ENCODE data around the gene SUB1. TPM values are rescaled to one million over a fixed set of nuclear protein-coding genes. Genes with fewer than 3 reads are reported as not detected.

Gene SUB1
- total RNA-seq, 1 experiment from 2014 or later, result 288 TPM

DNA sequence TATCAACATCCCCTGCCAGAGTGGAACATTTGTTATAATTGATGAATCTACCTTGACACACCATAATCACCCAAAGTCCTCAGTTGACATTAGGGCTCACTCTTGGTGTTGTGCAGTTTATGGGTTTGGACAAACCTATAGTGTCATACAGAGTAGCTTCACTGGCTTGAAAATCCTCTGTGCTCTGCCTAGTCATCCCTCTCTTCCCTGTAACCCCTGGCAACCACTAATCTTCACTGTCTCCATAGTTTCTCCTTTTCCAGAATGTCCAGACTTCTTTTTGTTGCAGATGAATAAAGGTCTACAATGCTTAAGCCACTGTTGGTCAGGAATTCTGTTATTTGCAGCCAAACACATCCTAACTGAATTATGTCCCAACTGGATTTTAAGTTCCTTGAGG, 22.5 kb upstream of the SUB1 start:
- Histone ChIP-seq H2AK5ac (ENCODE audit: insufficient read length, low read length) (no peak overlapping the region), H4K20me1 (ENCODE audit: control insufficient read depth, insufficient read depth, insufficient read length) (no peaks in the 10 kb centered on the region), H3K27me3 (ENCODE audit: insufficient read depth, low read length) (no peaks in the 10 kb centered on the region), H3K23ac (ENCODE audit: insufficient read length, low read depth, low read length) (no peak overlapping the region), H3K4ac (ENCODE audit: low read depth, low read length) (no peak overlapping the region), H3K23me2 (ENCODE audit: insufficient read length, low read depth, low read length, poor library complexity, severe bottlenecking) (no peaks in the 10 kb centered on the region), H2BK15ac (ENCODE audit: low read depth, low read length) (no peak overlapping the region), H3K9me3 (ENCODE audit: control insufficient read depth, low read depth, low read length) (no peaks in the 10 kb centered on the region), H3K4me1 (ENCODE audit: insufficient read depth, low read length) (no peaks in the 10 kb centered on the region), H3K4me2 (ENCODE audit: insufficient read depth, insufficient read length, low read length) (no peak overlapping the region), H2BK5ac (ENCODE audit: insufficient read length, low read length) (no peak overlapping the region), H2BK12ac (ENCODE audit: insufficient read length, low read depth, low read length) (no peak overlapping the region), H3K27ac (ENCODE audit: insufficient read length, low read depth, low read length) (no peak overlapping the region), H2BK20ac (ENCODE audit: low read depth, low read length, poor library complexity, severe bottlenecking) (no peak overlapping the region), H4K91ac (ENCODE audit: insufficient read length, low read depth, low read length) (no peak overlapping the region), H4K8ac (replicated peaks; ENCODE audit: insufficient read length, low read depth, low read length) (no peak overlapping the region), H2AFZ (ENCODE audit: low read length) (no peak overlapping the region), H3T11ph (ENCODE audit: low read length) (no peak overlapping the region), H2BK120ac (ENCODE audit: low read depth, low read length, poor library complexity, severe bottlenecking) (no peak overlapping the region), H3K79me1 (ENCODE audit: insufficient read depth, low read depth, low read length, poor library complexity, severe bottlenecking) (no peaks in the 10 kb centered on the region), H4K5ac (ENCODE audit: insufficient read length, low read depth, low read length) (no peak overlapping the region), H3K14ac (ENCODE audit: insufficient read depth, low read length) (no peak overlapping the region), H3K56ac (ENCODE audit: insufficient read length, low read depth, low read length) (no peak overlapping the region), H3K79me2 (ENCODE audit: insufficient read depth, low read length) (no peaks in the 10 kb centered on the region), H3K18ac (ENCODE audit: insufficient read length, low read depth, low read length) (no peak overlapping the region), H3K9ac (ENCODE audit: extremely low read depth, insufficient read length, low read length) (no peak overlapping the region)
- TF ChIP-seq CTCF (conservative IDR thresholded peaks at IDR 0.05), result no peak
- Mint-ChIP-seq H3K9me3 (no peaks in the 10 kb centered on the region; a peak in 1 of 5 replicates), H3K4me1 (peaks cover 6 to 7% of the 10 kb centered on the region in 2 experiments), H3K4me3 (no peak overlapping the region), H3K36me3 (ENCODE audit: insufficient read depth in 1 of 3, low read depth in 3 of 3) (no peaks in the 10 kb centered on the region), H3K27me3 (ENCODE audit: low read depth) (no peaks in the 10 kb centered on the region), H3K27ac (no peak overlapping the region)
- DNase-seq, result no peak

Measured in H9 (cell line).